KBM-7 (cell line): ENCODE results near the gene SEMA3F.
A peak's percentile ranks its signal among the peaks of the same experiment; 100 is the strongest.
"Not testable (repeated sequence)": the region's sequence is repeated elsewhere in the genome, so short reads cannot be mapped to it uniquely, and the experiment has no call there.

ENCODE experiments used
- DNase-seq: peaks from one replicate; pipeline ENCODE4 v3.0.0-alpha.2; 2015
- in situ Hi-C: fragments of 300-500 bp; cut with MboI; formaldehyde crosslinking; loops from 2 replicates; pipeline ENCODE4 v1.14.3; 2020; ENCODE audit warnings: low sequenced_read_pairs, low pct_unique_long_range_greater_than_20kb, mixed read lengths

Gene SEMA3F

GRCh38 chr3:50203809-50204803, 49.0 kb downstream of the SEMA3F start:
- in situ Hi-C loops, result no loop called here
- DNase-seq, result no peak

- peak; percentile 11 for DNase-seq
- in situ Hi-C loops, result no loop called here
Observed at GRCh38 chr3:50204804-50205412, 49.8 kb downstream of the SEMA3F start, which contains the start of gene SLC38A3. SLC38A3 (plus strand) TSS chr3:50205271; CDS start chr3:50214200, 8,929 bp downstream.

GRCh38 chr3:50205413-50206276, 50.5 kb downstream of the SEMA3F start:
- in situ Hi-C loops, result no loop called here
- peak; percentile 54 for DNase-seq

- DNase-seq, result no peak
Observed at GRCh38 chr3:50207359-50208042, 52.4 kb downstream of the SEMA3F start.

GRCh38 chr3:50208677-50209344, 53.7 kb downstream of the SEMA3F start:
- in situ Hi-C loops, result no loop called here
- DNase-seq, result no peak

More at GRCh38 chr3:50207359-50208042, 52.4 kb downstream of the SEMA3F start:
- in situ Hi-C loops, result no loop called here

GRCh38 chr3:50210176-50210509, 55.0 kb downstream of the SEMA3F start:
- in situ Hi-C loops, result no loop called here
- no peak for DNase-seq

GRCh38 chr3:50210510-50211367, 55.6 kb downstream of the SEMA3F start:
- in situ Hi-C loops, result no loop called here
- DNase-seq, result no peak

- in situ Hi-C loops, result not testable (repeated sequence)
Observed at GRCh38 chr3:50211368-50211717, 56.2 kb downstream of the SEMA3F start.

GRCh38 chr3:50211930-50212329, 56.8 kb downstream of the SEMA3F start:
- in situ Hi-C loops, result no loop called here

More at GRCh38 chr3:50211368-50211717, 56.2 kb downstream of the SEMA3F start:
- DNase-seq, result not testable (repeated sequence)

GRCh38 chr3:50212502-50212901, 57.4 kb downstream of the SEMA3F start:
- in situ Hi-C loops, result no loop called here
- no peak for DNase-seq

More at GRCh38 chr3:50211930-50212329, 56.8 kb downstream of the SEMA3F start:
- peak; percentile 41 for DNase-seq

- no peak for DNase-seq
- in situ Hi-C loops, result no loop called here
Observed at GRCh38 chr3:50212971-50213370, 57.8 kb downstream of the SEMA3F start.

- no peak for DNase-seq
- in situ Hi-C loops, result no loop called here
Observed at GRCh38 chr3:50213373-50213772, 58.2 kb downstream of the SEMA3F start.

GRCh38 chr3:50214824-50215223, 59.7 kb downstream of the SEMA3F start:
- in situ Hi-C loops, result no loop called here

GRCh38 chr3:50215529-50215928, 60.4 kb downstream of the SEMA3F start:
- no peak for DNase-seq
- in situ Hi-C loops, result no loop called here

More at GRCh38 chr3:50214824-50215223, 59.7 kb downstream of the SEMA3F start:
- no peak for DNase-seq

GRCh38 chr3:50217681-50218080, 62.6 kb downstream of the SEMA3F start:
- no peak for DNase-seq
- in situ Hi-C loops, result no loop called here

GRCh38 chr3:50218448-50218847, 63.3 kb downstream of the SEMA3F start:
- in situ Hi-C loops, result no loop called here

GRCh38 chr3:50219285-50219684, 64.2 kb downstream of the SEMA3F start:
- in situ Hi-C loops, result no loop called here

More at GRCh38 chr3:50218448-50218847, 63.3 kb downstream of the SEMA3F start:
- no peak for DNase-seq

More at GRCh38 chr3:50219285-50219684, 64.2 kb downstream of the SEMA3F start:
- DNase-seq, result no peak
